GM18951 (cell line): ENCODE measurements around the gene TAS2R5.

Experiments
- POLR2A ChIP-seq: IDR thresholded peaks from 4 replicates; pipeline ENCODE4 v1.6.1; 2011; ENCODE audit warnings: mild to moderate bottlenecking; ENCODE audit not compliant: insufficient read length, insufficient read depth; ENCODE audit errors: extremely low read depth
- in situ Hi-C: fragments of 300-500 bp; cut with MboI; formaldehyde crosslinking; loops from one replicate; pipeline ENCODE4 v1.12.0; 2022; ENCODE audit warnings: low sequenced_read_pairs, mixed read lengths, inconsistent platforms; ENCODE audit not compliant: unreplicated experiment

The TAS2R5 gene

DNA sequence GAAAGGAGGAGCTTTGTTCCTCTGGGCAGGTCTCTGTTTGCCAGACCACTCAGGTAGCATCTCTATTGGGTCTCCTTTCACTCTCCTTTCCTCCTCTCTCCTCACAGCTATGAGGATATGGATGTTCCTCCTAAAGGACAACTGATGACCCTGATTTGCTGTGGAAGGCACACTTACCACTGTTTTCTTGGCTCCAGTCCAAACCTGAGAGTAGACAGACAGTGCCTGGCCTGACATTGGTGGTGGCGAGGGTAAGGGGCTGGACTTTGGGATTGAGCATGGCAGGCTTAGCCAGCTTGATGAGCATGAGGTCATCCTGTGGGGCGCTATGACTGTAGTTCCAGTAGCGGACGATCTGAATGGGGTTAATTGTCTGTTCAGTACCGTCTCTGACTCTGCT, 47.7 kb downstream of the TAS2R5 start:
- in situ Hi-C loops: no loop called here
- no peak for TF ChIP-seq POLR2A

- in situ Hi-C loops: no loop called here
- TF ChIP-seq POLR2A: no peak
These were observed 48.6 kb downstream of the TAS2R5 start for GRCh38 chr7:141838581-141838980.

GRCh38 chr7:141839256-141839655, 49.2 kb downstream of the TAS2R5 start:
- TF ChIP-seq POLR2A: no peak
- in situ Hi-C loops: no loop called here

DNA sequence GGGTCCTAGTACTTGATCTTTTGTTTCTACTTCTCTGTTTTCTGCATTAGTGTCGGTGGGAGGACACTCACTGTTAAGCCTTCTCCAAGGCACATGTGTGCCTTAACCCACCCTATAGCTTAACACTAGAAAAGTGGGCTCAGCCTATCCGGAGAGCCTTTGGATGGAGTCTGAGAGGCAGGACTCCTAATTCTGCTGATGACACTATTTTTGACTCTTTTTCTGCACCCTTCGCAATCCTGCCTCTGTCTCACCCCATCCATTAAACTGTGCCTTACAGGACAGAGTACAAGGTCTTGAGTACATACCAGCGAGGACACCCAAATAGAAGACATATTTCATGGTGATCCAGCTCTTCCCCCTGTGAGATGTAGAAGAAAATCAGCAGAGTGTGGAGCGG, 50.7 kb downstream of the TAS2R5 start:
- TF ChIP-seq POLR2A: no peak
- in situ Hi-C loops: no loop called here
